SK-N-MC (cell line): Measurements from ENCODE around the gene SMAD6.

Experiments used
- EZH2 ChIP-seq: fragments of 200-600 bp; sonication (generic); IDR thresholded peaks from one replicate; pipeline ENCODE4 v1.6.1; 2017; ENCODE audit warnings: antibody characterized with exemption
- POLR2AphosphoS5 ChIP-seq: IDR thresholded peaks from 2 replicates; pipeline ENCODE4 v1.6.1; 2012; ENCODE audit warnings: mild to moderate bottlenecking, low read depth, low read length, borderline replicate concordance

DNA sequence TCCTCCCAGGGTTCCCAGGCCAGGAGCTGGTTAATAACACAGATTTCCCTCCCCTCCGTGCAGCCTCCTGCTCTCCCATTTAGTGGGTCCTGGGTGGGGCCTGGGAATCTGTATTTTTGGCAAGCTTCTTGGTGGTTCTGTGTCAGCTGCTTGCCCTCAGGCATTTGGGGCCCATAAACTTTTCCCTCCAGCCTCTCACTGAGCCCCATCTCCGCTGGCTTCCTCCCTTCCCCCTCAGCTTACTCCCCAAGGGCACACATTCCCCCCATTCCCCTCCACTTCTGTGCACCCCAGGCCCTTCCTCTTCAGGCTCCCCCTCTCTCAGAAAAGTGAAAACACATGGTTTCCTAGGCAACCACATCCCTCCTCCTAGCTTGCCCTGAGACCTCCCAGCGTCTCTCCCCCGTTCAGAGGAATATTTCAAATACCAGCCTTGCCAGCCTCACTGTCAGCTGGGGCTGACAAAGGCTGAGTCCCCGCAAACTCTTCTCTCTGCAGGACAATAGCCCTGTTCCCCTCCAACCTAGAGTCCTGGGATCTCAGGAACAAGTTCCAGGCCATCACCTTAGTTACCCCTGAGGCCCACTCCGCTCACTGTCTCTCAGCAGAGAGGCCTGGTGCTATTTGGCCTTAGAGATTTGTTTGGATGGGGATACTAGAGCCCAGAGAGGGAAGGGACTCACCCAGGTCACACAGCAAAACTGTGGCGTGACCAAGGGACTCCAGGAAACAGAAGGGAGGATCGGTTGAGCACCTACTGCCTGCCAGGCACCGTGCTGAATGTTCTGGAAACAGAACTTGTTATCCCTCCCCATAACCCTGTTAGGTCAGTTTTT is 44.6 kb upstream of the SMAD6 start:
- TF ChIP-seq EZH2 (no peak), POLR2AphosphoS5 (peak; percentile 14; the same call in 1 of the 2 replicates)
